Ovary (tissue), 3 donors: ENCODE data around the gene RPL22.

Source experiments
- CTCF ChIP-seq, 3 donors: fragments of 450-650 bp in 2 of 3; fragments of 200-600 bp in 1 of 3; IDR thresholded peaks; one replicate each; pipeline versions ENCODE4 v1.5.1 to v1.8.0; 2016 to 2022; ENCODE audit warnings: antibody characterized with exemption in 3 of 3, mild to moderate bottlenecking in 1 of 3
- EP300 ChIP-seq: sonication (generic); formaldehyde crosslinking; IDR thresholded peaks from one replicate; pipeline ENCODE4 v1.6.1; 2017; ENCODE audit warnings: antibody characterized with exemption
- donor health status: DM: no; HTN: no; CAD: no.

GRCh38 chr1:6163191-6163972 lies 36.0 kb downstream of the RPL22 start:
- TF ChIP-seq EP300 (no peak), CTCF (IDR thresholded peaks at IDR 0.05) (no peak)
